ENCODE data around the gene BCAP29.

The BCAP29 gene

GRCh38 chr7:107605218-107605815 is 25.3 kb downstream of the BCAP29 start:
- no peak for DNase-seq (ENCODE audit: low read depth)
- H3K36me3 ChIP-seq (ENCODE audit: control insufficient read depth, insufficient read depth, low read length, severe bottlenecking) = peaks cover 32% of the 10 kb centered on the region
- no peaks in the 10 kb centered on the region for H3K9me3 ChIP-seq (ENCODE audit: control insufficient read depth, low read length)
- H3K9ac ChIP-seq (ENCODE audit: low read length) = no peak overlapping the region
- H3K4me1 ChIP-seq (ENCODE audit: control insufficient read depth, insufficient read depth, low read length) = peaks cover 8% of the 10 kb centered on the region
- no peaks in the 10 kb centered on the region for H3K27me3 ChIP-seq (replicated peaks; ENCODE audit: control insufficient read depth, insufficient read depth, low read length)
- H3K4me3 ChIP-seq (ENCODE audit: low read length) = no peak overlapping the region

DNA sequence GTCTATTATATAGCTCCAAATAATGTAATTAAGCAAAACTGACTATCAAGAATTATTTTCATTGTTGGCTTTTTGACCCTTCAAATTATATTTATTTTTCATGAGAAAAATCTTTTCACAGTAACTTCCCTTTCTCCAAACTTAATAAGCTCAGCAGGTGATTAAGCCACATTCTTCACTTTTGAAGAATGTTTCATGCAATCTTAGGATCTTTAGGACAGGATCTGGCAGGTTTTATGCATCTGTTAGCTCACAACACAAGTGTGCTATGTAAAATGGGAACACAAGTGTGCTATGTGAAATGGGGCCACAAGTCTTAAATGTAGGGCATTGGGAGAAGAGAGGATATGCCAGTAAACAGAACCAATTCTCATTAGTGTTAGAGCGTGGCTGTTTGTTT is 26.3 kb downstream of the BCAP29 start:
- no peak for DNase-seq (ENCODE audit: low read depth)
- no peaks in the 10 kb centered on the region for H3K27me3 ChIP-seq (replicated peaks; ENCODE audit: control insufficient read depth, insufficient read depth, low read length)
- H3K36me3 ChIP-seq (ENCODE audit: control insufficient read depth, insufficient read depth, low read length, severe bottlenecking) = peaks cover 22% of the 10 kb centered on the region
- H3K9me3 ChIP-seq (ENCODE audit: control insufficient read depth, low read length) = no peaks in the 10 kb centered on the region
- H3K4me3 ChIP-seq (ENCODE audit: low read length) = no peak overlapping the region
- H3K9ac ChIP-seq (ENCODE audit: low read length) = no peak overlapping the region
- H3K4me1 ChIP-seq (ENCODE audit: control insufficient read depth, insufficient read depth, low read length) = peaks cover 10% of the 10 kb centered on the region

DNA sequence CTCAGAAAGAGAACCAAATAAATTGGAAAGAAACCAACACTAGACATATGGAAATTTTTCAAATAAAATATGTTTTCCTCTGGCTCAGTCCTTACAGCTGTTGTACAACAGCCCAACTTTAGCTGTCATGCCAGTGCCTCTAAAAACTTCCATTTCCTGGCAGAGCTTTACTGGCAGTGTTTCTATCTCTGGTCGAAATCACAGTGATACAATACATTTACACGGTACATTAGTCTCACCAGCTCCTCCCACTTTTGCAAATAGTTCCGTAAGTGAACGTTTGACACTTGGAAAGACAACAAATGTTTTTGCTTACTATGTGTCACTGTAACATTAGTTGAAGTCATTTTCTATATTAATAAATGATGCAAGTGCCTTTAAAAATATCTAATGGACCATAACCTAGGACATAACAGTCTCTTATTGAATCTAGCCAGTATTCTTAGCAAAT is 29.8 kb downstream of the BCAP29 start:
- H3K27me3 ChIP-seq (replicated peaks; ENCODE audit: control insufficient read depth, insufficient read depth, low read length) = no peaks in the 10 kb centered on the region
- H3K4me1 ChIP-seq (ENCODE audit: control insufficient read depth, insufficient read depth, low read length) = peaks cover 25% of the 10 kb centered on the region
- no peaks in the 10 kb centered on the region for H3K9me3 ChIP-seq (ENCODE audit: control insufficient read depth, low read length)
- DNase-seq (ENCODE audit: low read depth) = no peak
- H3K9ac ChIP-seq (ENCODE audit: low read length) = no peak overlapping the region
- peaks cover 8% of the 10 kb centered on the region for H3K36me3 ChIP-seq (ENCODE audit: control insufficient read depth, insufficient read depth, low read length, severe bottlenecking)
- H3K4me3 ChIP-seq (ENCODE audit: low read length) = no peak overlapping the region

GRCh38 chr7:107610323-107610722 is 30.3 kb downstream of the BCAP29 start:
- Histone ChIP-seq H3K9ac (ENCODE audit: low read length) (no peak overlapping the region), H3K36me3 (ENCODE audit: control insufficient read depth, insufficient read depth, low read length, severe bottlenecking) (peaks cover 3% of the 10 kb centered on the region), H3K27me3 (replicated peaks; ENCODE audit: control insufficient read depth, insufficient read depth, low read length) (no peaks in the 10 kb centered on the region), H3K4me3 (ENCODE audit: low read length) (no peak overlapping the region), H3K4me1 (ENCODE audit: control insufficient read depth, insufficient read depth, low read length) (peaks cover 27% of the 10 kb centered on the region), H3K9me3 (ENCODE audit: control insufficient read depth, low read length) (no peaks in the 10 kb centered on the region)
- DNase-seq (ENCODE audit: low read depth) = no peak

DNA sequence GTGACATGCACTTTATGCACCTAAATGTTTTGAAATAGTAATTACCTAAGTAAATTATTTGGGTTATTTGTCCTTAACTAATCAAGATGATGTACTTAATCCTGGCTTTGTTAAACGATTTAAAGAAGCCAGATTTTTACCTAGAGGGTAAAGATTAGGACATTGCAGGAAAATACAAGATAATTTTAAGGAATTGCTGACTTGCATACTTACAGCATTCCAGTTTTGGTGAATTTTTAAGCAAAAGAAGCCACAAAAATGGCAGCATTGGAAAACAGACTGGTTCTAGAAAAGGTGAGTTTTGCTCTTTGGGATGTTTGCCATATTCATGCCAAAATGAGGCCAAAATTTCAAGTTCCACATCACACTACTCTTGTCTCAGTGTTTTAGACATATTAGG is 33.4 kb downstream of the BCAP29 start:
- peaks cover 7% of the 10 kb centered on the region for H3K36me3 ChIP-seq (ENCODE audit: control insufficient read depth, insufficient read depth, low read length, severe bottlenecking)
- no peaks in the 10 kb centered on the region for H3K27me3 ChIP-seq (replicated peaks; ENCODE audit: control insufficient read depth, insufficient read depth, low read length)

DNA sequence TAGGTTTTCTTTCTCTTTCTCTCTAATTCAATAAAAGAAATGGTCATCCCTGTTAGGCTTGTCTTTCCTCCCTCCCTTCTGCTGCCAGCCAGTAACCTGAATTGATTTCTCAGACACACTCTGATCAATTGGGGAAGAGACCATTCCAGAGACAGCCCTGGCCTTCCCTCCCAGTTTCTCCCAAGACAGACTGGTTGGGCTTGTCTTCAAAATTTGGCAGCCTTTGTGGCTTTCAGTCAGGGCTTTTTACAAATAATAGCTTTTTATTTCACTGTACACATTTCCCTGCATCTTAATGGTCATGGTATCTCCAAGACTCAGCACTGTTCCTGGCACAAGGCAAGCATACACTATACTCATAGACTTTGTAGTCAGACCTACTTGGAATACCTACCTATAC is 33.9 kb downstream of the BCAP29 start:
- no peaks in the 10 kb centered on the region for H3K27me3 ChIP-seq (replicated peaks; ENCODE audit: control insufficient read depth, insufficient read depth, low read length)

More for the DNA sequence above, 33.4 kb downstream of the BCAP29 start:
- no peak for DNase-seq (ENCODE audit: low read depth)
- Histone ChIP-seq H3K9me3 (ENCODE audit: control insufficient read depth, low read length) (no peaks in the 10 kb centered on the region), H3K4me3 (ENCODE audit: low read length) (no peak overlapping the region), H3K9ac (ENCODE audit: low read length) (no peak overlapping the region), H3K4me1 (ENCODE audit: control insufficient read depth, insufficient read depth, low read length) (peaks cover 27% of the 10 kb centered on the region)

GRCh38 chr7:107614425-107614824 is 34.4 kb downstream of the BCAP29 start:
- no peaks in the 10 kb centered on the region for H3K27me3 ChIP-seq (replicated peaks; ENCODE audit: control insufficient read depth, insufficient read depth, low read length)
- no peak overlapping the region for H3K9ac ChIP-seq (ENCODE audit: low read length)
- no peaks in the 10 kb centered on the region for H3K9me3 ChIP-seq (ENCODE audit: control insufficient read depth, low read length)
- no peak overlapping the region for H3K4me3 ChIP-seq (ENCODE audit: low read length)
- H3K36me3 ChIP-seq (ENCODE audit: control insufficient read depth, insufficient read depth, low read length, severe bottlenecking) = peaks cover 7% of the 10 kb centered on the region
- peak; percentile 73 for DNase-seq (ENCODE audit: low read depth)
- H3K4me1 ChIP-seq (ENCODE audit: control insufficient read depth, insufficient read depth, low read length) = peaks cover 27% of the 10 kb centered on the region

More for the DNA sequence above, 33.9 kb downstream of the BCAP29 start:
- no peaks in the 10 kb centered on the region for H3K9me3 ChIP-seq (ENCODE audit: control insufficient read depth, low read length)
- peaks cover 7% of the 10 kb centered on the region for H3K36me3 ChIP-seq (ENCODE audit: control insufficient read depth, insufficient read depth, low read length, severe bottlenecking)
- H3K4me1 ChIP-seq (ENCODE audit: control insufficient read depth, insufficient read depth, low read length) = peaks cover 27% of the 10 kb centered on the region
- DNase-seq (ENCODE audit: low read depth) = no peak
- no peak overlapping the region for H3K4me3 ChIP-seq (ENCODE audit: low read length)
- no peak overlapping the region for H3K9ac ChIP-seq (ENCODE audit: low read length)

DNA sequence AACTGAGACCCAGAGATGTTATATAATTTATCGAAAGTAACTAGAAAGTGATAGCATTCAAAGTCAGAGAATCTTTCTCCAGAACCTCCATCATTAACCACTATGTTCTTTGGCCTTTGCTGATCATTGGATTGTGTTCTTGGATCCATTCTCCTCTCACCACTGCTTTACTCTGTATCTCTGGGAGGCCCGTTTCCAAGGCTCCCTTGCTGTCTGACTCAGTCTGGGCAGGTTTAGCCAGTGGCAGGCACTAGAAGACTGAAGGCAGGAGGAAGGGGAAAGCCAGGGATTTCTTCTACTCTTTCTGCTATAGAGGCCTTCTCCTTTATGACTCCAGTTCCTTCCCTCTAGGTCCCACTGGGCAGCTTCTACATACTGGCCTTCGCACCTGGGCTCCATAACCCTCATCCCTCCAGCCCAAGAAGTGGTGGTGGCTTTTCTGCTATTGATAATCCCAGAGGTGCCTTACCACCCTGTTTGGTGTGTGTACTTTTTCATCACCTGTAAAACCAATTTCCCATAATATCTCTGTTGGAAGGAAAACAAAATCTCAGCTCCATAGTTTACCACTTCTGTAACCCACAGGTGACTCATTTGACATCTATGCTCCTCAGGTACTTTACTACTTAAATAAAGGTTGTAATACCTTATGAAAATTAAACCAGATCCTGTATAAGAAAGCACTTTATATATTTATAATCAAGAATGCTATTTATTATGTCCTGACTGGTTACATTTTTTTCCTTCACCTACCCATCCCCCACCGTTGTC is 36.0 kb downstream of the BCAP29 start:
- Histone ChIP-seq H3K9me3 (ENCODE audit: control insufficient read depth, low read length) (no peaks in the 10 kb centered on the region), H3K4me3 (ENCODE audit: low read length) (no peak overlapping the region), H3K9ac (ENCODE audit: low read length) (no peak overlapping the region), H3K4me1 (ENCODE audit: control insufficient read depth, insufficient read depth, low read length) (peaks cover 16% of the 10 kb centered on the region), H3K27me3 (replicated peaks; ENCODE audit: control insufficient read depth, insufficient read depth, low read length) (no peaks in the 10 kb centered on the region), H3K36me3 (ENCODE audit: control insufficient read depth, insufficient read depth, low read length, severe bottlenecking) (peaks cover 11% of the 10 kb centered on the region)
- no peak for DNase-seq (ENCODE audit: low read depth)

DNA sequence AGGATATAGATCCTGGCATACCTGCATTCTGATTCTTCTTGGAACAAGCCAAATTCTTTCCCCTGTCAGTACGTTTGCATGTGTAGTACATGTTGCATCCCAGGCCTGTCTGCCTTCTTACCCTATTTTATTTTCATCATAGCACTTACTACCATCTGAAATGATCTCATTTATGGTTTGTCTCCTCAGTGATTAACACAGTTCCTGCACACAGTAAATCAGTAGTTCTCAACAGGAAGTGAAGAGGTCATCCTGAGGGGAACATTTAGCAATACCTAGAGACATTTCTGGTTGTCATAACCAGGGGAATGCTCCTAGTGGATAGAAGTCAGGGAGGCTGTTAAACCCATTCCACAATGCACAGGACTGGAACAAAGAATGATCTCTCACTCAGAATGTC is 42.4 kb downstream of the BCAP29 start:
- H3K9me3 ChIP-seq (ENCODE audit: control insufficient read depth, low read length) = no peaks in the 10 kb centered on the region
- no peak overlapping the region for H3K9ac ChIP-seq (ENCODE audit: low read length)
- peaks cover 5% of the 10 kb centered on the region for H3K36me3 ChIP-seq (ENCODE audit: control insufficient read depth, insufficient read depth, low read length, severe bottlenecking)
- peaks cover 11% of the 10 kb centered on the region for H3K4me1 ChIP-seq (ENCODE audit: control insufficient read depth, insufficient read depth, low read length)
- no peak overlapping the region for H3K4me3 ChIP-seq (ENCODE audit: low read length)
- no peaks in the 10 kb centered on the region for H3K27me3 ChIP-seq (replicated peaks; ENCODE audit: control insufficient read depth, insufficient read depth, low read length)
- DNase-seq (ENCODE audit: low read depth) = peak; percentile 43

DNA sequence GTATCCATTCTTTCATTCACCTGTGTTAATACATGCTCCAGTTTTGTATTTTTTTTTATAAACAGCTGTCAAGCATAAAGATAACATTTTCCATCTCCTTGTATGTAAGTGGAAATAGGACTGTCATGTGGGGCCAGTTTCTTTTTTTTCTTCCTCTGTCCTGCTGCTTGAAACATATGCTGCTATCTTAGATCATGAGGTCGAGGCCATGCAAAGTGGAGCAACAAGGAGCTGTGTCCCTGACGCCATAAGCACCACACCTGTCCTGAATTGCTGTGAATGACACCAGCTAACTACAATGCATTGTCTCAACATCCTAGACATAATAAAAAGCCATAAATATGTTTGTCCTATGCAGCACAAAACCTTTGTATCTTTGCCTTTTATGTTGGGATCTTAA is 42.8 kb downstream of the BCAP29 start:
- Histone ChIP-seq H3K4me3 (ENCODE audit: low read length) (no peak overlapping the region), H3K9ac (ENCODE audit: low read length) (no peak overlapping the region), H3K9me3 (ENCODE audit: control insufficient read depth, low read length) (no peaks in the 10 kb centered on the region), H3K36me3 (ENCODE audit: control insufficient read depth, insufficient read depth, low read length, severe bottlenecking) (peaks cover 5% of the 10 kb centered on the region), H3K27me3 (replicated peaks; ENCODE audit: control insufficient read depth, insufficient read depth, low read length) (no peaks in the 10 kb centered on the region), H3K4me1 (ENCODE audit: control insufficient read depth, insufficient read depth, low read length) (peaks cover 11% of the 10 kb centered on the region)
- DNase-seq (ENCODE audit: low read depth) = no peak

GRCh38 chr7:107627002-107627401 is 47.0 kb downstream of the BCAP29 start:
- H3K9me3 ChIP-seq (ENCODE audit: control insufficient read depth, low read length) = no peaks in the 10 kb centered on the region
- peaks cover 10% of the 10 kb centered on the region for H3K4me1 ChIP-seq (ENCODE audit: control insufficient read depth, insufficient read depth, low read length)
- no peaks in the 10 kb centered on the region for H3K36me3 ChIP-seq (ENCODE audit: control insufficient read depth, insufficient read depth, low read length, severe bottlenecking)
- no peak overlapping the region for H3K9ac ChIP-seq (ENCODE audit: low read length)
- no peak overlapping the region for H3K4me3 ChIP-seq (ENCODE audit: low read length)
- no peaks in the 10 kb centered on the region for H3K27me3 ChIP-seq (replicated peaks; ENCODE audit: control insufficient read depth, insufficient read depth, low read length)
- no peak for DNase-seq (ENCODE audit: low read depth)
